Right atrium auricular region (tissue), 2 donors: ENCODE measurements around the gene WDR82. TPM values are rescaled to one million over a fixed set of nuclear protein-coding genes. Genes with fewer than 3 reads are reported as not detected.

Experiments
- DNase-seq: peaks from one replicate; pipeline ENCODE4 v3.0.0-alpha.2; 2019; ENCODE audit warnings: low spot score
- H3K27ac ChIP-seq, 2 donors: fragments of 200-600 bp; sonication (generic); 1 replicate in 1 of 2; 2 replicates in 1 of 2; pipeline ENCODE4 v1.5.1; 2016 to 2019
- H3K27me3 ChIP-seq, 2 donors: fragments of 200-600 bp; sonication (generic); one replicate each; pipeline versions ENCODE4 v1.5.1 to v1.6.0; 2017 to 2019
- H3K36me3 ChIP-seq: fragments of 200-600 bp; sonication (generic); one replicate; pipeline ENCODE4 v1.5.1; 2016
- H3K4me1 ChIP-seq, 2 donors: fragments of 200-600 bp; sonication (generic); one replicate each; pipeline versions ENCODE4 v1.5.1 to v1.6.0; 2017 to 2019
- H3K4me3 ChIP-seq, 2 donors: fragments of 200-600 bp; sonication (generic); 1 replicate in 1 of 2; 2 replicates in 1 of 2; pipeline ENCODE4 v1.5.1; 2017 to 2019; ENCODE audit warnings: mild to moderate bottlenecking in 1 of 2, moderate library complexity in 1 of 2
- H3K9me3 ChIP-seq, 2 donors: fragments of 200-600 bp; sonication (generic); one replicate each; pipeline ENCODE4 v1.5.1; 2019
- CTCF ChIP-seq, 2 donors: fragments of 200-600 bp; sonication (generic); IDR thresholded peaks; one replicate each; pipeline ENCODE4 v1.5.1; 2019; ENCODE audit warnings: antibody characterized with exemption in 2 of 2
- total RNA-seq, 2 donors: library from RNA; depleted of rRNA; stranded (reverse); fragments of >200 nt; gene quantifications; one replicate each; pipeline ENCODE4 v1.1.0, GENCODE V29; 2016

The WDR82 gene
- total RNA-seq, 2 donors from 2014 or later, result 43.2 to 43.8 TPM

GRCh38 chr3:52238193-52238760, 40.2 kb downstream of the WDR82 start:
- TF ChIP-seq CTCF (IDR thresholded peaks at IDR 0.05), result no peak
- Histone ChIP-seq H3K27ac (peak overlapping the region; percentile 93 to 95), H3K27me3 (no peaks in the 10 kb centered on the region), H3K9me3 (no peaks in the 10 kb centered on the region), H3K36me3 (no peaks in the 10 kb centered on the region), H3K4me3 (peak overlapping the region; percentile 78 to 85), H3K4me1 (peaks cover 0 to 62% of the 10 kb centered on the region in 2 donors)
- DNase-seq, result no peak

- no peak for TF ChIP-seq CTCF (IDR thresholded peaks at IDR 0.05)
- H3K9me3 ChIP-seq, result no peaks in the 10 kb centered on the region
- DNase-seq, result peak; percentile 93
- peak overlapping the region; percentile 93 to 95 for H3K27ac ChIP-seq
- H3K27me3 ChIP-seq, result no peaks in the 10 kb centered on the region
- peaks cover 0 to 68% of the 10 kb centered on the region in 2 donors for H3K4me1 ChIP-seq
- peak overlapping the region; percentile 78 to 85 for H3K4me3 ChIP-seq
- H3K36me3 ChIP-seq, result no peaks in the 10 kb centered on the region
Observed at GRCh38 chr3:52237657-52238172, 40.7 kb downstream of the WDR82 start.

GRCh38 chr3:52237006-52237656, 41.3 kb downstream of the WDR82 start:
- no peak for DNase-seq
- TF ChIP-seq CTCF (IDR thresholded peaks at IDR 0.05), result no peak
- peak overlapping the region; percentile 8 to 85 for H3K4me3 ChIP-seq
- H3K36me3 ChIP-seq, result peaks cover 4% of the 10 kb centered on the region
- H3K4me1 ChIP-seq, result peaks cover 0 to 73% of the 10 kb centered on the region in 2 donors
- peak overlapping the region; percentile 93 to 95 for H3K27ac ChIP-seq
- H3K27me3 ChIP-seq, result no peaks in the 10 kb centered on the region
- H3K9me3 ChIP-seq, result no peaks in the 10 kb centered on the region

GRCh38 chr3:52236424-52236886, 42.0 kb downstream of the WDR82 start:
- TF ChIP-seq CTCF (IDR thresholded peaks at IDR 0.05), result no peak
- Histone ChIP-seq H3K4me3 (no peak overlapping the region), H3K27ac (peak overlapping the region; percentile 93 to 95), H3K9me3 (no peaks in the 10 kb centered on the region), H3K36me3 (peaks cover 10% of the 10 kb centered on the region), H3K4me1 (peaks cover 0 to 79% of the 10 kb centered on the region in 2 donors), H3K27me3 (no peaks in the 10 kb centered on the region)
- no peak for DNase-seq

- H3K27ac ChIP-seq, result peak overlapping the region; percentile 93 to 95
- H3K36me3 ChIP-seq, result peaks cover 27% of the 10 kb centered on the region
- no peaks in the 10 kb centered on the region for H3K9me3 ChIP-seq
- no peak for TF ChIP-seq CTCF (IDR thresholded peaks at IDR 0.05)
- H3K4me3 ChIP-seq, result peak overlapping the region in 1 of 2 donors; percentile 26
- peaks cover 0 to 70% of the 10 kb centered on the region in 2 donors for H3K4me1 ChIP-seq
- DNase-seq, result no peak
- no peaks in the 10 kb centered on the region for H3K27me3 ChIP-seq
Observed at GRCh38 chr3:52234516-52235447, 43.7 kb downstream of the WDR82 start.
